Natural killer cell (primary cell): ENCODE data around the gene MBNL1. TPM values are rescaled to one million over a fixed set of nuclear protein-coding genes. Genes with fewer than 3 reads are reported as not detected.

Source experiments
- ATAC-seq, 3 donors: fragments of 150-1000 bp in 2 of 3; fragments of 200-7000 bp in 1 of 3; cut with Tn5 transposase; 1 replicate in 1 of 3; 2 replicates in 2 of 3; pipeline ENCODE4 v1.10.0; 2021; ENCODE audit warnings: mild to moderate bottlenecking in 2 of 3, moderate library complexity in 2 of 3
- DNase-seq, 2 donors: peaks; one replicate each; pipeline versions ENCODE4 v3.0.0 to v3.0.0-alpha.2; 2013 to 2021; ENCODE audit warnings: mixed read lengths in 1 of 2
- H3K27ac ChIP-seq: one replicate; pipeline ENCODE4 v1.5.1; 2013; ENCODE audit warnings: mild to moderate bottlenecking, low read length
- H3K27me3 ChIP-seq: one replicate; pipeline ENCODE4 v1.6.1; 2013; ENCODE audit warnings: low read length; ENCODE audit not compliant: control insufficient read depth, insufficient read depth
- H3K36me3 ChIP-seq: one replicate; pipeline ENCODE4 v1.6.1; 2013; ENCODE audit warnings: low read length; ENCODE audit not compliant: control insufficient read depth, insufficient read depth
- H3K4me1 ChIP-seq: one replicate; pipeline ENCODE4 v1.6.1; 2013; ENCODE audit warnings: low read length; ENCODE audit not compliant: control insufficient read depth, insufficient read depth
- H3K4me3 ChIP-seq: one replicate; pipeline ENCODE4 v1.5.1; 2013; ENCODE audit warnings: low read length
- H3K9me3 ChIP-seq: one replicate; pipeline ENCODE4 v1.6.1; 2013; ENCODE audit warnings: low read length; ENCODE audit not compliant: control insufficient read depth, insufficient read depth
- H3K27ac Mint-ChIP-seq, 2 donors: one replicate each; pipeline ENCODE4 v1.8.0; 2022; ENCODE audit warnings: mild to moderate bottlenecking in 2 of 2, mixed read lengths in 2 of 2, moderate library complexity in 1 of 2
- H3K27me3 Mint-ChIP-seq, 2 donors: one replicate each; pipeline ENCODE4 v1.8.0; 2022; ENCODE audit warnings: low read depth in 2 of 2, mixed read lengths in 2 of 2
- H3K36me3 Mint-ChIP-seq: one replicate; pipeline ENCODE4 v1.8.0; 2022; ENCODE audit warnings: mixed read lengths
- H3K4me1 Mint-ChIP-seq, 2 donors: one replicate each; pipeline ENCODE4 v1.8.0; 2022; ENCODE audit warnings: mixed read lengths in 2 of 2
- H3K4me3 Mint-ChIP-seq: one replicate; pipeline ENCODE4 v1.8.0; 2022; ENCODE audit warnings: mild to moderate bottlenecking, moderate library complexity, mixed read lengths
- H3K9me3 Mint-ChIP-seq, 2 donors: one replicate each; pipeline ENCODE4 v1.8.0; 2022; ENCODE audit warnings: mixed read lengths in 2 of 2
- CTCF ChIP-seq: fragments of 200-600 bp; IDR thresholded peaks from one replicate; pipeline ENCODE4 v1.8.0; 2022; ENCODE audit warnings: antibody characterized with exemption
- WGBS: methylation state at CpG from one replicate; pipeline ENCODE4 v1.1.7; 2013; ENCODE audit warnings: missing lambda C conversion rate; ENCODE audit not compliant: insufficient coverage; 5-methylcytosine and 5-hydroxymethylcytosine counted together
- intact Hi-C: fragments of 100-400 bp; cut with micrococcal nuclease; formaldehyde crosslinking; loops from one replicate; pipeline ENCODE4 v1.14.2; 2022
- total RNA-seq, 4 donors: library from RNA; stranded (reverse); fragments of 120-200 nt in 1 of 4; gene quantifications; one replicate each; pipeline versions ENCODE4 v1.2.3 to v1.2.4, GENCODE V29; 2013 to 2022

MBNL1 gene
- total RNA-seq, 3 donors from 2014 or later (not counting 1 experiment from before 2014, with no cell fraction given) = 600 to 704 (median 607) TPM

GRCh38 chr3:152241142-152242017 is 27.3 kb upstream of the MBNL1 start:
- peak in 1 of 2 donors; percentile 56 for DNase-seq

GRCh38 chr3:152243301-152243711 is 25.4 kb upstream of the MBNL1 start:
- ATAC-seq = peak; percentile 55 to 74 (median 73)
- Histone ChIP-seq H3K4me1 (peaks cover 10% of the 10 kb centered on the region), H3K27ac (peak overlapping the region; percentile 81), H3K9me3 (no peaks in the 10 kb centered on the region), H3K36me3 (no peaks in the 10 kb centered on the region), H3K4me3 (peak overlapping the region; percentile 68), H3K27me3 (no peaks in the 10 kb centered on the region)
- WGBS = no CpG with 5 or more reads among the region's 1 CpG
- peak in 1 of 2 donors; percentile 70 for DNase-seq
- Mint-ChIP-seq H3K27ac (peak overlapping the region; percentile 76 to 92), H3K27me3 (no peaks in the 10 kb centered on the region), H3K4me3 (peak overlapping the region; percentile 97), H3K36me3 (no peaks in the 10 kb centered on the region), H3K4me1 (peaks cover 52 to 57% of the 10 kb centered on the region in 2 donors), H3K9me3 (no peaks in the 10 kb centered on the region)
- intact Hi-C loops = loop anchor here (5.0 kb wide), 1 partner anchor 34 kb away; no protein-coding TSS in a partner anchor
- no peak for TF ChIP-seq CTCF

More at GRCh38 chr3:152241142-152242017, 27.3 kb upstream of the MBNL1 start:
- Histone ChIP-seq H3K27me3 (no peaks in the 10 kb centered on the region), H3K9me3 (no peaks in the 10 kb centered on the region), H3K4me1 (peaks cover 10% of the 10 kb centered on the region), H3K36me3 (no peaks in the 10 kb centered on the region), H3K27ac (peak overlapping the region; percentile 81), H3K4me3 (no peak overlapping the region)
- H3K36me3 Mint-ChIP-seq = no peaks in the 10 kb centered on the region
- 6% methylated on average over 2 of the region's 2 CpGs for WGBS
- peak overlapping the region; percentile 97 for H3K4me3 Mint-ChIP-seq
- ATAC-seq = peak; percentile 12 to 42 (median 24)
- intact Hi-C loops = loop anchor here (2.0 to 5.0 kb wide), 2 partner anchors 36 to 49 kb away; no protein-coding TSS in a partner anchor
- H3K9me3 Mint-ChIP-seq = no peaks in the 10 kb centered on the region
- H3K4me1 Mint-ChIP-seq = peaks cover 57 to 62% of the 10 kb centered on the region in 2 donors
- peak overlapping the region; percentile 76 to 92 for H3K27ac Mint-ChIP-seq
- no peaks in the 10 kb centered on the region for H3K27me3 Mint-ChIP-seq
- TF ChIP-seq CTCF = no peak

GRCh38 chr3:152243721-152244516 is 24.8 kb upstream of the MBNL1 start:
- ATAC-seq (peak; percentile 27 to 46 (median 34)), DNase-seq (peak in 1 of 2 donors; percentile 61)
- H3K4me3 ChIP-seq = peak overlapping the region; percentile 68
- TF ChIP-seq CTCF = no peak
- H3K27me3 ChIP-seq = no peaks in the 10 kb centered on the region
- Mint-ChIP-seq H3K4me3 (peak overlapping the region; percentile 97), H3K27me3 (no peaks in the 10 kb centered on the region), H3K4me1 (peaks cover 52 to 56% of the 10 kb centered on the region in 2 donors), H3K36me3 (no peaks in the 10 kb centered on the region), H3K9me3 (no peaks in the 10 kb centered on the region), H3K27ac (peak overlapping the region; percentile 76 to 92)
- 4% methylated on average over 10 of the region's 10 CpGs for WGBS
- H3K4me1 ChIP-seq = peaks cover 10% of the 10 kb centered on the region
- H3K27ac ChIP-seq = peak overlapping the region; percentile 81
- intact Hi-C loops = loop anchor here (5.0 kb wide), 1 partner anchor 33 kb away; no protein-coding TSS in a partner anchor
- no peaks in the 10 kb centered on the region for H3K9me3 ChIP-seq
- no peaks in the 10 kb centered on the region for H3K36me3 ChIP-seq
